Kidney epithelial cell (primary cell): ENCODE results near the gene DUOX2. TPM values are rescaled to one million over a fixed set of nuclear protein-coding genes. Genes with fewer than 3 reads are reported as not detected.
"Not testable (repeated sequence)": the region's sequence is repeated elsewhere in the genome, so short reads cannot be mapped to it uniquely, and the experiment has no call there.

ENCODE experiments used
- DNase-seq: peaks from one replicate; pipeline ENCODE4 v3.0.0-alpha.2; 2010; ENCODE audit warnings: low read depth
- H3K27me3 ChIP-seq: 2 replicates; pipeline ENCODE4 v1.6.0; 2011; ENCODE audit warnings: low read length; ENCODE audit not compliant: control insufficient read depth, insufficient read depth
- H3K36me3 ChIP-seq: 2 replicates; pipeline ENCODE4 v1.5.1; 2011; ENCODE audit warnings: low read length; ENCODE audit not compliant: control insufficient read depth, insufficient read depth
- H3K4me3 ChIP-seq: 2 replicates; pipeline ENCODE4 v1.5.1; 2011; ENCODE audit warnings: low read depth, mild to moderate bottlenecking, control low read depth, low read length
- CTCF ChIP-seq: IDR thresholded peaks from 2 replicates; pipeline ENCODE4 v1.5.1; 2011; ENCODE audit warnings: mild to moderate bottlenecking, moderate library complexity, low read length, control low read depth, inconsistent platforms; ENCODE audit not compliant: insufficient read depth, poor library complexity, severe bottlenecking
- total RNA-seq: library from RNA; depleted of rRNA; stranded (reverse); fragments of >200 nt; gene quantifications from 2 replicates; pipeline ENCODE4 v1.2.3, GENCODE V29; 2015

DUOX2 gene
- total RNA-seq, 1 donor from 2014 or later: 0.08 TPM

- H3K36me3 ChIP-seq: no peaks in the 10 kb centered on the region
- H3K27me3 ChIP-seq: peaks cover 37% of the 10 kb centered on the region
- no peak overlapping the region for H3K4me3 ChIP-seq
- no peak for TF ChIP-seq CTCF
- DNase-seq: no peak
Measured at GRCh38 chr15:45105586-45105985, 8.4 kb downstream of the DUOX2 start.

- not testable (repeated sequence) for H3K36me3 ChIP-seq, DNase-seq, H3K4me3 ChIP-seq
- peaks cover 25% of the 10 kb centered on the region for H3K27me3 ChIP-seq
Measured at GRCh38 chr15:45104170-45104569, 9.8 kb downstream of the DUOX2 start.

GRCh38 chr15:45102226-45102625, 11.7 kb downstream of the DUOX2 start:
- Histone ChIP-seq H3K27me3 (peaks cover 18% of the 10 kb centered on the region), H3K36me3 (no peaks in the 10 kb centered on the region), H3K4me3 (no peak overlapping the region)
- DNase-seq: no peak
- no peak for TF ChIP-seq CTCF

GRCh38 chr15:45101749-45102148, 12.2 kb downstream of the DUOX2 start:
- peaks cover 15% of the 10 kb centered on the region for H3K27me3 ChIP-seq
- H3K4me3 ChIP-seq: no peak overlapping the region
- DNase-seq: no peak
- no peak for TF ChIP-seq CTCF
- no peaks in the 10 kb centered on the region for H3K36me3 ChIP-seq

GRCh38 chr15:45100884-45101625, 12.9 kb downstream of the DUOX2 start:
- H3K27me3 ChIP-seq: peaks cover 8% of the 10 kb centered on the region
- no peaks in the 10 kb centered on the region for H3K36me3 ChIP-seq
- H3K4me3 ChIP-seq: no peak overlapping the region
- DNase-seq: no peak
- TF ChIP-seq CTCF: no peak

GRCh38 chr15:45099549-45100165, 14.3 kb downstream of the DUOX2 start:
- TF ChIP-seq CTCF: no peak
- no peak for DNase-seq
- Histone ChIP-seq H3K4me3 (no peak overlapping the region), H3K36me3 (no peaks in the 10 kb centered on the region), H3K27me3 (peaks cover 2% of the 10 kb centered on the region)
